Measurements from ENCODE around the gene FNDC1.

GRCh38 chr6:159229651-159230051, 60.5 kb downstream of the FNDC1 start:
- TF ChIP-seq, protein P1, sequence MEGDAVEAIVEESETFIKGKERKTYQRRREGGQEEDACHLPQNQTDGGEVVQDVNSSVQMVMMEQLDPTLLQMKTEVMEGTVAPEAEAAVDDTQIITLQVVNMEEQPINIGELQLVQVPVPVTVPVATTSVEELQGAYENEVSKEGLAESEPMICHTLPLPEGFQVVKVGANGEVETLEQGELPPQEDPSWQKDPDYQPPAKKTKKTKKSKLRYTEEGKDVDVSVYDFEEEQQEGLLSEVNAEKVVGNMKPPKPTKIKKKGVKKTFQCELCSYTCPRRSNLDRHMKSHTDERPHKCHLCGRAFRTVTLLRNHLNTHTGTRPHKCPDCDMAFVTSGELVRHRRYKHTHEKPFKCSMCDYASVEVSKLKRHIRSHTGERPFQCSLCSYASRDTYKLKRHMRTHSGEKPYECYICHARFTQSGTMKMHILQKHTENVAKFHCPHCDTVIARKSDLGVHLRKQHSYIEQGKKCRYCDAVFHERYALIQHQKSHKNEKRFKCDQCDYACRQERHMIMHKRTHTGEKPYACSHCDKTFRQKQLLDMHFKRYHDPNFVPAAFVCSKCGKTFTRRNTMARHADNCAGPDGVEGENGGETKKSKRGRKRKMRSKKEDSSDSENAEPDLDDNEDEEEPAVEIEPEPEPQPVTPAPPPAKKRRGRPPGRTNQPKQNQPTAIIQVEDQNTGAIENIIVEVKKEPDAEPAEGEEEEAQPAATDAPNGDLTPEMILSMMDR (IDR thresholded peaks at IDR 0.05; ENCODE audit: insufficient read depth, low read length, poor library complexity, severe bottlenecking): no peak
- TF ChIP-seq EZH2phosphoT487 (conservative IDR thresholded peaks at IDR 0.05; ENCODE audit: low read length): no peak

All from SU-DHL-6 (cell line).